ENCODE results near the gene TRIM27.

Gene TRIM27

DNA sequence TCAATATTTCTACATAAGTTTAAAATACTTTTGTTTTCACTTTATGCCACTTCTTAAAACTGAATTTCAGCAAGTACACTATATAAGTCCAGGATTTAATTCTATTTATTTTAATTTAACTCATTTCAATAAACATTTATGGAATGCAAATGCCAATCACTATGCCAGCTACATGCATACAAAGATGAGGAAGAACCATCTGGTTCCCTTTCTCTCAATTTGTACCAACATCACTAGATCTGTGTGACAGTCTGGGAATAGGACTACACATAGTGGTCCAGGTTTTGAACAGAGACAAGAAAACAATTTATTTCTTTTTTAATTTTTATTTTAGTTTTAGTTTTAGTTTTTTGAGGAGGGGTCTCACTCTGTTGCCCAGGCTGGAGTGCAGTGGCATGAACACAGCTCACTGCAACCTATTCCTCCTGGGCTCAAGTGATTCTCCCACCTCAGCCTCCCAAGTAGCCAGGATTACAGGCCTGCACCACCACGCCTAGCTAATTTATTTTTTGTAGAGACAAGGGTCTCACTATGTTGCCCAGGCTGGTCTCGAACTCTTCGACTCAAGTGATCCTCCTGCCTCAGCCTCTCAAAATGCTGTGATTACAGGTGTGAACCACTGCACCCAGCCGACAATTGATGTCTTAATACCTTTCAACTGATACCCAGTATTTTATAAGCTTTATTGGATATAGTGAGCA is 35.8 kb downstream of the TRIM27 start:
- no peak overlapping the region for H3K4me3 ChIP-seq (ENCODE audit: severe bottlenecking)
- no peak overlapping the region for H3K27ac ChIP-seq (ENCODE audit: poor library complexity, severe bottlenecking)
- no peaks in the 10 kb centered on the region for H3K36me3 ChIP-seq (ENCODE audit: low read depth)
- no peaks in the 10 kb centered on the region for H3K9me3 ChIP-seq (ENCODE audit: severe bottlenecking)
- TF ChIP-seq CTCF (IDR thresholded peaks at IDR 0.05; ENCODE audit: poor library complexity, severe bottlenecking) = no peak
- no peaks in the 10 kb centered on the region for H3K27me3 ChIP-seq (ENCODE audit: insufficient read depth, poor library complexity, severe bottlenecking)
- no peaks in the 10 kb centered on the region for H3K4me1 ChIP-seq (ENCODE audit: insufficient read depth, poor library complexity, severe bottlenecking)
- DNase-seq (ENCODE audit: low spot score) (no peak), ATAC-seq (ENCODE audit: low read depth) (no peak)

DNA sequence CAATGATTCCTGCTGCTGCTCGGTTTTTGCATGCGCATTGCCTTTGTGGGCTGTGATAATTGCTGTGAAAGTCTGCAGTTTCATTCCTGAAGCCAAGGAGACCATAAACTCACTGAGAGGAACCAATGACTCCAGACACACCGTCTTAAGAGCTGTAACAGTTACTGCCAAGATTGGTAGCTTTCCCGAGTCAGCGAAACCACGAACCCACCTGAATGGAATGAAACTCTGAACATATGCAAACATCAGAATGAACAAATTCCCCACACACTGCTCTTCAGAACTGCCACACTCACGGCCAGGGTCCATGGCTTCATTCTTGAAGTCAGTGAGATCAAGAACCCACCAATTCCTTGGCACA is 37.7 kb downstream of the TRIM27 start:
- Histone ChIP-seq H3K4me3 (ENCODE audit: severe bottlenecking) (no peak overlapping the region), H3K4me1 (ENCODE audit: insufficient read depth, poor library complexity, severe bottlenecking) (peaks cover 3% of the 10 kb centered on the region), H3K27ac (ENCODE audit: poor library complexity, severe bottlenecking) (no peak overlapping the region), H3K9me3 (ENCODE audit: severe bottlenecking) (no peaks in the 10 kb centered on the region), H3K36me3 (ENCODE audit: low read depth) (no peaks in the 10 kb centered on the region), H3K27me3 (ENCODE audit: insufficient read depth, poor library complexity, severe bottlenecking) (no peaks in the 10 kb centered on the region)
- no peak for TF ChIP-seq CTCF (IDR thresholded peaks at IDR 0.05; ENCODE audit: poor library complexity, severe bottlenecking)
- ATAC-seq (ENCODE audit: low read depth) (no peak), DNase-seq (ENCODE audit: low spot score) (no peak)

DNA sequence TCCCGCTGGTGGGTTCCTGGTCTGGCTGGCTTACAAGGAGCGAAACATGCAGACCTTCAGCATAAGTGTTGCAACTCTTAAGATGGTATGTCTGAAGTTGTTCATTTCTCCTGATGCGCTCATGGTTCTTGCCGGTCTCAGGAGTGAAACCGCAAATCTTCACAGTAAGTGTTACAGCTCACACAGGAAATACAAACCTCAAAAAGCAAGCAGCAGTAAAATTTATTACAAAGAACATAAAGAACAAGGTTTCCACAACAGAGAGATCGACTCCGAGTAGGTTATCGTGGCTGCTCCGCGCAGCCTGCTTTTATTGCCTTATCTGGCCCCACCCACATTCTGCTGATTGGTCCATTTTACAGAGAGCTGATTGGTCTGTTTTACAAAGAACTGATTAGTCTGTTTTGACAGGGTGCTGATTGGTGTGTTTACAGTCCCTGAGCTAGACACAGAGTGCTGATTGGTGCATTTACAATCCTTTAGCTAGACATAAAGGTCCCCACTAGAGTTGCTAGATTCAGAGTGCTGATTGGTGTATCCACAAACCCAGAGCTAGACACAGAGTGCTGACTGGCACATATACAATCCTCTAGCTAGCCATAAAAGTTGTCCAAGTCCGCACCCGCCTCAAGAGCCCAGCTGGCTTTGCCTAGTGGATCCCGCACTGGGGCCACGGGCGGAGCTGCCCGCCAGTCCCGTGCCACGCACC is 39.2 kb downstream of the TRIM27 start:
- TF ChIP-seq CTCF (IDR thresholded peaks at IDR 0.05; ENCODE audit: poor library complexity, severe bottlenecking) = no peak
- peak; percentile 66 for ATAC-seq (ENCODE audit: low read depth)
- no peak overlapping the region for H3K27ac ChIP-seq (ENCODE audit: poor library complexity, severe bottlenecking)
- H3K27me3 ChIP-seq (ENCODE audit: insufficient read depth, poor library complexity, severe bottlenecking) = no peaks in the 10 kb centered on the region
- no peaks in the 10 kb centered on the region for H3K36me3 ChIP-seq (ENCODE audit: low read depth)
- H3K4me3 ChIP-seq (ENCODE audit: severe bottlenecking) = peak overlapping the region; percentile 24
- DNase-seq (ENCODE audit: low spot score) = no peak
- H3K9me3 ChIP-seq (ENCODE audit: severe bottlenecking) = no peaks in the 10 kb centered on the region
- H3K4me1 ChIP-seq (ENCODE audit: insufficient read depth, poor library complexity, severe bottlenecking) = peaks cover 3% of the 10 kb centered on the region

- H3K27me3 ChIP-seq (ENCODE audit: insufficient read depth, poor library complexity, severe bottlenecking) = no peaks in the 10 kb centered on the region
- no peak for TF ChIP-seq CTCF (IDR thresholded peaks at IDR 0.05; ENCODE audit: poor library complexity, severe bottlenecking)
- no peaks in the 10 kb centered on the region for H3K36me3 ChIP-seq (ENCODE audit: low read depth)
- H3K27ac ChIP-seq (ENCODE audit: poor library complexity, severe bottlenecking) = no peak overlapping the region
- peaks cover 3% of the 10 kb centered on the region for H3K4me1 ChIP-seq (ENCODE audit: insufficient read depth, poor library complexity, severe bottlenecking)
- peak overlapping the region; percentile 50 for H3K4me3 ChIP-seq (ENCODE audit: severe bottlenecking)
- no peak for DNase-seq (ENCODE audit: low spot score)
- no peaks in the 10 kb centered on the region for H3K9me3 ChIP-seq (ENCODE audit: severe bottlenecking)
- peak; percentile 26; the same call in 2 of the 3 replicates for ATAC-seq (ENCODE audit: low read depth)
Observed at GRCh38 chr6:28880894-28881780, 42.6 kb downstream of the TRIM27 start.
